NK-92 treated with Interleukin-12 subunit alpha and Interleukin-12 subunit beta, amount 100 ng/mL, for 24 hours (cell line): ENCODE measurements around the gene BCKDK.
"Not testable (repeated sequence)": the region's sequence is repeated elsewhere in the genome, so short reads cannot be mapped to it uniquely, and the experiment has no call there.

ENCODE experiments used
- DNase-seq: peaks from one replicate; lab custom pipeline; 2025; lab: John Stamatoyannopoulos, UW

BCKDK gene

DNA sequence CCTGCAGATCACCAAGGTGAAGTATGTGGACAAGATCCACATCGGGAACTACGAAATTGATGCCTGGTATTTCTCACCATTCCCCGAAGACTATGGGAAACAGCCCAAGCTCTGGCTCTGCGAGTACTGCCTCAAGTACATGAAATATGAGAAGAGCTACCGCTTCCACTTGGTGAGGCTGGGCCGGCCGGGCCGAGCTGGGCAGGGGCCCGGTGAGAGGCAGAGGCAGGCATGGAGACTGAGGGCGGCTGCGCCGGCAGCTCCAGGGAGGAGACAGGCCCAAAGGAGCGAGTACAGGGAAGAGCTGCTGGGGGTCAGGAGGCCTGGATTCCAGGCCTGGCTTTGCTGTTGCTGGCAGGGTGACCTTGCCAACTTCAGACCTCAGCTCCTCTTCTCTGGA, 19.0 kb downstream of the BCKDK start:
- no peak for DNase-seq

GRCh38 chr16:31128711-31129567, 20.8 kb downstream of the BCKDK start:
- DNase-seq, result no peak

GRCh38 chr16:31129568-31130335, 21.6 kb downstream of the BCKDK start:
- DNase-seq, result no peak

- DNase-seq, result no peak
Observed at GRCh38 chr16:31130336-31130891, 22.2 kb downstream of the BCKDK start.

GRCh38 chr16:31130899-31131298, 22.7 kb downstream of the BCKDK start:
- no peak for DNase-seq

DNA sequence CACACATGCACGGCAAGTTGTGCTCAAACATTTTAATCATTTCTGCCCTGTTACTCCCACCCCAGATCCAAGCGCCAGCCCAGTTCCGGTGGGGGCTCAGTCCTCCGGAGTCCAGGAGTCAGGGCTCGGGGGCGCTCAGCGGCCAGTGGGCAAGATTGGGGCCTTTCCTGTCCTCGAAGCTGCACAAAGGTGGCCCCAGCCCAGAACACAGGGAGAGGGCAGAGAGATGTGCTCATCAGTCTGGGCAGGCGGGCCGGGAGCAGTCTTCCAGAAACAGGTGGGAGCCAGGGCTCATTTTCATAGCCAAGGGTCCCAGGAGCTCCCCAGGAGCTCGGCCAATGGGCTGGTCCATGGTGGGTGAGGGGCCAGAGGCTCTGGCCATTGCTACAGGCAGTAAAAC, 23.2 kb downstream of the BCKDK start:
- DNase-seq, result no peak

GRCh38 chr16:31131841-31132271, 23.7 kb downstream of the BCKDK start:
- DNase-seq, result no peak

DNA sequence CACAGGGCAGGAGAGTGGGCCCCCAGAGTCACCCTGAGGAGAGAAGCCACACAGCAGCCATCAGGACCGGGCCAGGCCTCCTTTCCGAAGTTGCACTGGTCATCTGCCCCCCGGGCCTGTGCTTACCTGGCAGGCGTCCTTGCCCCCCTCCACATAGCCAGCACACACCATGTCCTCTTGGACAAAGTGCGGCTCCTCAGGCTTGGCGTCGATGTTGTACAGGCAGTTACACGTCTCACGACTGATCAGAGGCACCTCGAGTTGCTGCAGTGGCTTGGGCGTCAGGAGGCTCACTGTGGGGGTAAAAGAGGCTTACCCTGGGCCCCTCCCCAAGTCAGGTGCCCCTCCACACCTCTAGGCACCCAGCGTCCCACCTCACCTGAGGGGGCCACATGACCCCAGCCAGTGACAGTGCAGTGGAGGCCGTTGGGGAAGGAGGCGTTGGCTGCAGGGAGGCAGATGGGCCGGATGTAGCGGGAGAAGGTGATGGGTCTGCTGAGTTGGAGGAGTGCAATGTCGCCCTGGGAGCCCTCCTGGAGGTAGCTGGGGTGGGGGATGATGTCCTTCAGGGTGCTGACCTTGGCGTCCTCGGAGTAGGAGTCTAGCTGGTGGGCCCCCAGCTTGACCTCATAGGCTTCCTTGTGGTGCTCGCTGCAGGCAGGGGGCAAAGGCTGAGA, 24.3 kb downstream of the BCKDK start:
- DNase-seq, result no peak

DNA sequence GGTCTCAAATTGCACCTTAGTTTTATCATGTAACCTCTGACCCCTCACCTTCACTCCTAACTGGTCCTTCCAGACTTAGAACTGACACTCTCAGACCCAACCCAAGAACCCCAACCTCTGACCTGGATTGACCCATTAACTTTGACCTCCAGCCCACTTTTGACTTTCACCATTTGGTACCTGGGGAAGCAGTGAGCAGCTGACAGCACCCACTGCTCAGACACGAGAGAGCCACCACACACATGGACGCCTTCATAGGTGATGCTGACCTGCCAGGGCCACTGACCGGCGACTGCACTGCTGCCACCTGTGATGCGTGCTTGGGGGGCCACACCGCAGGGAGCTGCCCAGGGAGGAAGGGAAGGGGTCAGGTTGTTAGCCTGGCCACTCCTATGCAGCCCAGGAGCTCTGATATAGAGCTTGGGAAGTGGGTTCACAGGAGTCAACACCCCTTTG, 24.9 kb downstream of the BCKDK start:
- no peak for DNase-seq

DNA sequence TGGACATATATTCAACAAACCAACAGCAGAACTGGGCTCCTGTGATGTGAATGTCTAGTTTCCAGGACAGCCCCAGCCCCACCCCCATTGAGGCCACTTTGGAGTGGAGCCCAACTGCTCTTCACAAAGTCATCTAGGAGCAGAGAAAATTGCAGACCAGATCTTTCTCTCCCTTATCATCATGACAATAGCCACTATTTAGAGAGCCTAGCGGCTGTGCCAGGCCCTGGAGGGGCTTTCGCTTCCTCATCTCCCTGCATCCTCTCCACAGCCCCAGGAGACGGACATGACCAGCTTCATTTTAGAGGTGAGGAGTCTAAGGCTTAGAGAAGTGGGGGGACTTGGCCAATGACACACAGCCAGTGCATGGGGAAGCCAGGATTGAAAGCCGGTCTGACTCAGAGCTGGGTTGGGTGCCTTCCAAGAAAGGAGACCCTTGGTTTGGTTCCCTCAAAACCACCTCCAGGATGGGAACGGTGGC, 25.9 kb downstream of the BCKDK start:
- DNase-seq, result no peak

DNA sequence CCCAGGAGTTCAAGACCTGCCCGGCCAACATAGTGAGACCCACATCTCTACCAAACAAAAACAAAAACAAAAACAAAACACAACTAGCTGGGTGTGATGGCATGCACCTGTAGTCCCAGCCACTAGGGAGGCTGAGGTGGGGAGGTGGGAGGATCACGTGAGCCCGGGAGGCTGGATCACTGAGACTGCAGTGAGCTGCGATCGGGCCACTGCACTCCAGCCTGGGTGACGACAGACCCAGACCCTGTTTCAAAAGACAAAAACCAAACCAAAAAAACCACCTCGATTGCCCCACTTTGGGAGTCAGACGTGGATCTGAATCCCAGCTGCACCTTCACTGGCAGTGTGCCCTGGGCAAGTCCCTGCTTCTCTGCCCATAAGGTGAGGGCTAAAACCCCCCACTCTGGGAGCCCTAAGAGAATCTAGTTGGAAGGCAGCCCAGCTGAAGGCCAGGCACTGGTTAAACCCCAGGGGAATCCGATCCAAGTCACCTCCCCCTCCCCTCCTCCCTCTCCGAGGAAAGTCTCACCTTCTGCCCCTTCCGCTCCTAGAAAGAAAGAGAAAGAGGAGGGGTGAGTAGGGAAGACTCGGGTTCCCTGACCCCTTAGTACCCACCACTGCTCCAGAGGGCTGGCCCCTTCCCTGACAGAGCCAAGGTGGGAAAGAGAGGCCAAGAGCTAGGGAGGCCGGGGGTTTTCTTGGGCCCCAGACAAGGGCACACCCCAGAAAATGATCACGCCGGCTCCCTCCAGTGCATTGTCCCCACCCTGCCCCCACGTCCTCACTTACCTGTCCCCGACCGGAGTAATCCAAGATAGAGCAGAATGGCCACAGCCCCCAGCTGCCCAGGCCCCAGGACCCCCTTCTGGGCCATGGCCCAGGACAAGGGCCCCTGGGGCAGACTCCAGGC, 26.7 kb downstream of the BCKDK start:
- no peak for DNase-seq

DNA sequence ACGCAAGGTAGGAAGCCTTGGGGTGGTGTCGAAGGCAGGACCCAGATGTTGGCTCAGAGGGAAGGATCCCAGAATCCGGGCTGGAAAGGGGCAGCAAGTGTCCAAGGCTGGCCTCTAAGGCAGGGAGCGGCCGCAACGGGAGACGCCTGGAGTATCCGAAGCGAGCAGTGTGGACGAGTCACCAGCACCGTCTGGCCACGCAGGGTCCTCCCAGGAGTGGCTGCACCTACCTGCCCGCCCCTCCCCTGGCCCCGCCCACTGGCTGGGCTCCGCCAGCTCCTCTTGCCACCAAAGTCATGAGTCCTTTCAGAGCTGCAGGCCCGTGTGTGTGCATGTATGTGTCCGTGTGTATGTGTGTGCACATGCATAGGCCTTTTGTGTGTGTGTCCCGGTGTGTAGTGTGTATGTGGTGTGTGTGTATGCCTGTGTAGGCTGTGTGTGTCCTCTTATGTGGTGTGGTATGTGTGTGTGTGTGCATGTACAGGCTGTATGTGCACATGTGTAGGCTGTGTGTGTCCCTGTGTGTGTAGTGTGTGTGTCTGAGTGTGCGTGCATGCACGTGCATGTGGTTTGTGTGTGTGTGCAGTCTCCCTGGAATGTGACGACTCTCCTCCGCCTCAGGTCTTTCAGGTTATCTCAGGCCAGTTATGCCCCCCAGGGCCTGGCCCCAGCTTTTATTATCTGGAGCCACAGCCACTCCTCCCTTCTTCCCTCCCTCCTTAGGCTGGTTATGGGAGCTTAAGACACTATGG, 27.5 kb downstream of the BCKDK start, which contains the start of gene PRSS8:
PRSS8 (minus strand) TSS at position 193 of the 752 bp plus-strand sequence. CDS start 229 bp downstream, outside the sequence.
- DNase-seq, result no peak

- DNase-seq, result no peak
Observed at GRCh38 chr16:31136287-31136662, 28.1 kb downstream of the BCKDK start.

GRCh38 chr16:31136822-31137499, 28.8 kb downstream of the BCKDK start:
- DNase-seq, result not testable (repeated sequence)

- no peak for DNase-seq
Observed at GRCh38 chr16:31138621-31139578, 30.7 kb downstream of the BCKDK start.

DNA sequence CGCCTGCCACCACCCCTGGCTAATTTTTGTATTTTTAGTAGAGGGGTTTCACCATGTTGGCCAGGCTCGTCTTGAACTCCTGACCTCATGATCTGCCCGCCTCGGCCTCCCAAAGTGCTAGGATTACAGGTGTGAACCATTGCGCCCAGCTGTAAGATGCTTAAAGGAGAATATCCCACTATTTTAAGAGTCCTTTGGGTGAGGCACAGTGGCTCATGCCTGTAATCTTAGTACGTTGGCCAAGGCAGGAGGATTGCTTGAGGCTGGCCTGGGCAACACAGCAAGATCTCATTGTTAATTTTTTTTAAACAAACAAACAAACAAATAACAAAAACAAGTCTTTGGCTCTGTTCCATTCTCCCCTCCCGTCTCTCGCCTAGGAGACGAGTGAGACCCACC, 32.9 kb downstream of the BCKDK start:
- not testable (repeated sequence) for DNase-seq

- DNase-seq, result no peak
Observed at GRCh38 chr16:31141489-31142108, 33.4 kb downstream of the BCKDK start.
